Small intestine (tissue), 7 donors: ENCODE data around the gene MRPL48. TPM values are rescaled to one million over a fixed set of nuclear protein-coding genes. Genes with fewer than 3 reads are reported as not detected.
"Not testable (repeated sequence)": the region's sequence is repeated elsewhere in the genome, so short reads cannot be mapped to it uniquely, and the experiment has no call there.

Source experiments
- DNase-seq, 2 donors: peaks; one replicate each; pipeline versions ENCODE4 v3.0.0 to v3.0.0-alpha.2; 2013
- FAIRE-seq: peaks from 2 replicates; lab custom pipeline; 2012; peaks lifted over from hg19 to GRCh38; lab: Jason Lieb, UNC
- H3K27ac ChIP-seq, 3 donors: one replicate each; pipeline ENCODE4 v1.5.1; 2013; ENCODE audit warnings: low read length in 2 of 3, mild to moderate bottlenecking in 2 of 3, control low read depth in 1 of 3, inconsistent platforms in 1 of 3, low read depth in 1 of 3, moderate library complexity in 1 of 3
- H3K27me3 ChIP-seq, 3 donors: one replicate each; pipeline ENCODE4 v1.6.1; 2013; ENCODE audit warnings: low read length in 3 of 3, inconsistent platforms in 1 of 3; ENCODE audit not compliant: control insufficient read depth in 3 of 3, insufficient read depth in 3 of 3
- H3K36me3 ChIP-seq, 3 donors: one replicate each; pipeline ENCODE4 v1.6.1; 2013; ENCODE audit warnings: low read length in 3 of 3, inconsistent platforms in 1 of 3, low read depth in 1 of 3, mild to moderate bottlenecking in 1 of 3, moderate library complexity in 1 of 3; ENCODE audit not compliant: control insufficient read depth in 3 of 3, insufficient read depth in 2 of 3
- H3K4me1 ChIP-seq, 3 donors: one replicate each; pipeline ENCODE4 v1.6.1; 2013; ENCODE audit warnings: low read length in 2 of 3, inconsistent platforms in 1 of 3, low read depth in 1 of 3, mild to moderate bottlenecking in 1 of 3, moderate library complexity in 1 of 3; ENCODE audit not compliant: control insufficient read depth in 3 of 3, insufficient read depth in 2 of 3
- H3K4me3 ChIP-seq, 3 donors: one replicate each; pipeline ENCODE4 v1.5.1; 2013; ENCODE audit warnings: low read length in 3 of 3, control low read depth in 1 of 3, inconsistent platforms in 1 of 3, low read depth in 1 of 3, mild to moderate bottlenecking in 1 of 3, moderate library complexity in 1 of 3
- H3K9me3 ChIP-seq, 2 donors: one replicate each; pipeline ENCODE4 v1.6.1; 2013; ENCODE audit warnings: low read depth in 1 of 2, low read length in 1 of 2; ENCODE audit not compliant: control insufficient read depth in 2 of 2, insufficient read depth in 1 of 2
- WGBS, 3 donors: extraction: QIAGEN DNeasy Blood & Tissue Kit; methylation state at CpG; one replicate each; pipeline ENCODE4 v1.1.7; 2013; 5-methylcytosine and 5-hydroxymethylcytosine counted together
- polyA plus RNA-seq, 4 donors: library from polyadenylated mRNA; stranded (reverse) in 3 of 4; unstranded in 1 of 4; fragments of 200-250 nt in 3 of 4; fragments of 120-200 nt in 1 of 4; gene quantifications; one replicate each; pipeline versions ENCODE4 v1.2.1 to v1.2.3, GENCODE V29; 2013
- donor health status: healthy with polysubstance abuse.
- donor health status: control.
- donor health status: control.
- donor health status: Bipolar disorder and iron deficiency.
- donor health status: healthy.

Gene MRPL48
- polyA plus RNA-seq, 4 donors = 38.9 to 74.3 (median 58.9) TPM

GRCh38 chr11:73783483-73784020 is 4.1 kb upstream of the MRPL48 start:
- H3K36me3 ChIP-seq = no peaks in the 10 kb centered on the region
- peak overlapping the region in 2 of 3 donors; percentile 77 to 83 for H3K27ac ChIP-seq
- H3K9me3 ChIP-seq = no peaks in the 10 kb centered on the region
- no peaks in the 10 kb centered on the region for H3K27me3 ChIP-seq
- H3K4me1 ChIP-seq = peaks cover 0 to 19% (median 3%) of the 10 kb centered on the region in 3 donors
- 71 to 84% (median 82%) methylated on average over 5 of the region's 5 CpGs for WGBS, 3 donors
- DNase-seq (peak; percentile 46 to 76), FAIRE-seq (no peak)
- no peak overlapping the region for H3K4me3 ChIP-seq

DNA sequence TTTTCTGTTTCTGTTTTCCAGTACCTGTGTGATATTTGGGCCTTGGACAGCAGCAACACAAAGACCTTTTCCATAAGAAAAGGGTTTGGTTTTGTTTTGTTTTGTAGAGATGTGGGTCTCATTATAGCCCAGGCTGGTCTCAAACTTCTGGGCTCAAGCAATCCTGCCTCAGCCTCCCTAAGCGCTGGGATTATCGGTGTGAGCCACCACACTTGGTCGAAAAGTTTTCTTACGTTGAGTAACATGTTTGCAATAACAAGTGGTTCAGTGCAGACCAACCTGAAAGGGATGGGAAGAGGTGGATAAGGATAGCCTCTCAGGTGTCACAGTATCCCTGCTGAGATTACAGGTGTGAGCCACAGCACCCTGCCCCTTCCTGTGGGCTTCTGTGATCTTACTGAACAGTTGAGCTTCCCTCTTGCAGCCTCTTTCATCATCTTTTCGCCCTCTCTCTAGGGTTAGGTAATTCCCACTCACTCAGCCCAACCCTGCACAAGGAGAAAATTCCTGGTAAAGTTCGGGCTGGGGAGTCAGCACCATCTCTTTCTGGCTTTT is 3.5 kb upstream of the MRPL48 start:
- H3K27me3 ChIP-seq = no peaks in the 10 kb centered on the region
- peak overlapping the region in 2 of 3 donors; percentile 74 to 77 for H3K27ac ChIP-seq
- H3K36me3 ChIP-seq = no peaks in the 10 kb centered on the region
- H3K4me1 ChIP-seq = peaks cover 2 to 20% (median 3%) of the 10 kb centered on the region in 3 donors
- FAIRE-seq (no peak), DNase-seq (no peak)
- 86 to 88% (median 87%) methylated on average over 6 of the region's 6 CpGs for WGBS, 3 donors
- H3K4me3 ChIP-seq = no peak overlapping the region
- H3K9me3 ChIP-seq = no peaks in the 10 kb centered on the region

- Histone ChIP-seq H3K27ac (no peak overlapping the region), H3K4me1 (peaks cover 2 to 23% (median 3%) of the 10 kb centered on the region in 3 donors), H3K4me3 (no peak overlapping the region), H3K36me3 (no peaks in the 10 kb centered on the region), H3K9me3 (no peaks in the 10 kb centered on the region), H3K27me3 (no peaks in the 10 kb centered on the region)
- FAIRE-seq (no peak), DNase-seq (no peak)
- 92 to 94% (median 92%) methylated on average over 1 of the region's 1 CpG for WGBS, 3 donors
Observed at GRCh38 chr11:73784734-73785133, 2.9 kb upstream of the MRPL48 start.

DNA sequence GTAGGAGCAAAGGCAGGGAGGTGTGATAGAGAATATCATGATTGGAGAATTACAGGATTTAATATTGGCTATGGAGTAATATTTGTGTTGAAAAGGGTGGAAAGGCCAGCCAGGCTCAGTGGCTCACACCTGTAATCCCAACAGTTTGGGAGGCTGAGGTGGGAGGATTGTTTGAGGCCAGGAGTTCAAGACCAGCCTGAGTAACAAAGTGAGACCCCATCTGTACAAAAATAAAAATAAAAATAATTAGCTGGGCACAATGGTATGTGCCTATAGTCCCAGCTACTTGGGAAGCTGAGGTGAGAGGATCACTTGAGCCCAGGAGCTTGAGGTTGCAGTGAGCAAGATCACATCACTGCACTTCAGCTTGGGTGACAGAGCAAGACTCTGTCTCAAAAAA is 2.2 kb upstream of the MRPL48 start:
- FAIRE-seq, H3K27ac ChIP-seq, H3K36me3 ChIP-seq, DNase-seq, H3K27me3 ChIP-seq, H3K4me3 ChIP-seq, H3K9me3 ChIP-seq: not testable (repeated sequence)
- peaks cover 2 to 23% (median 3%) of the 10 kb centered on the region in 3 donors for H3K4me1 ChIP-seq

GRCh38 chr11:73787051-73787642 is 527 bp upstream of the MRPL48 start:
- FAIRE-seq (no peak), DNase-seq (no peak)
- Histone ChIP-seq H3K4me3 (peak overlapping the region; percentile 69 to 75 (median 73)), H3K27me3 (no peaks in the 10 kb centered on the region), H3K27ac (peak overlapping the region; percentile 90 to 97 (median 92)), H3K9me3 (no peaks in the 10 kb centered on the region), H3K4me1 (peaks cover 2 to 23% (median 3%) of the 10 kb centered on the region in 3 donors), H3K36me3 (no peaks in the 10 kb centered on the region)
- WGBS, 3 donors = 15 to 49% (median 43%) methylated on average over 17 of the region's 17 CpGs

DNA sequence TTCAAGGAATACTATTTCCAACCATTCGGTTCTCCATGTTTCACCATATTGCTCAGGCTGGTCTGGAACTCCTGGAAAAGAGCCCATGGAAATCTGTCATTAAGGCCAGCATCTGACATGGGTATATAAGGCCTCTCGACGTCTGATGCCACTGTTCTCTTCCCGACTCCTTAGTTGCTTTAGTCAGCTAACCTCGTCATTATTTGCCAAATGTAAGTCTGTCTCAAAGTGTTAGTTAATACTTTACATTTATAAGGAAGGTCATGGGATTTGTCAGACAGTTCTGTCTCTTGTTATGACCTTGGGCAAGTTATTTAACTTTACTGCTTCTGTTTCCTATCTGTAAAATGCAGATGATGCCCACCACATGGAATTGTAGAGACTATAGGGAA is 1.6 kb downstream of the MRPL48 start:
- FAIRE-seq (no peak), DNase-seq (peak in 1 of 2 donors; percentile 50)
- Histone ChIP-seq H3K9me3 (no peaks in the 10 kb centered on the region), H3K27ac (peak overlapping the region in 1 of 3 donors; percentile 90), H3K36me3 (peaks cover 0 to 2% (median 0%) of the 10 kb centered on the region in 3 donors), H3K4me1 (peaks cover 0 to 10% (median 2%) of the 10 kb centered on the region in 3 donors), H3K4me3 (no peak overlapping the region), H3K27me3 (no peaks in the 10 kb centered on the region)
- WGBS, 3 donors = 66 to 82% (median 72%) methylated on average over 5 of the region's 5 CpGs

DNA sequence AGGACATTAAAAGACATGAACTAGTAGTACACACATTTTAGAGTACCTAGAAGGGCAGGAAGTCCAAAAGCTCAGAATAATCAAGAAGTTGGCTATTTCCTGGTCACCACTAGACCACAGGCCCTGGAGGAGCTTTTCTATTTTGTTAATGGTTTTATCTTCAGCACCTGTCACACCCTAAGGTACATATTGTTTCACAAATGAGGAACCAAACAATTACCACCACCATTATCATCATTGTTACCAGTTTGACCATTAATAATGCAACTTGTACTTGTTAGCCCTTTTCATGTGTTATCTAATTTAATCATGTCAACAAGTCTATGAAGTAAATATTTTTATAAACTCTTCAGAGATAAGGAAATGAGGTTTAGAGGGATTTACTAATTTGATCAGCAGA is 4.9 kb downstream of the MRPL48 start:
- H3K27me3 ChIP-seq = no peaks in the 10 kb centered on the region
- peaks cover 0 to 16% (median 4%) of the 10 kb centered on the region in 3 donors for H3K36me3 ChIP-seq
- no peaks in the 10 kb centered on the region for H3K9me3 ChIP-seq
- no peak for DNase-seq
- peaks cover 0 to 10% (median 2%) of the 10 kb centered on the region in 3 donors for H3K4me1 ChIP-seq
- FAIRE-seq = no peak
- no peak overlapping the region for H3K27ac ChIP-seq
- no peak overlapping the region for H3K4me3 ChIP-seq

GRCh38 chr11:73795925-73796632 is 8.4 kb downstream of the MRPL48 start:
- H3K27ac ChIP-seq = no peak overlapping the region
- H3K27me3 ChIP-seq = no peaks in the 10 kb centered on the region
- H3K4me3 ChIP-seq = no peak overlapping the region
- no peaks in the 10 kb centered on the region for H3K4me1 ChIP-seq
- DNase-seq (no peak), FAIRE-seq (no peak)
- WGBS, 3 donors = 91 to 94% (median 92%) methylated on average over 19 of the region's 19 CpGs
- no peaks in the 10 kb centered on the region for H3K9me3 ChIP-seq
- H3K36me3 ChIP-seq = peaks cover 0 to 17% (median 6%) of the 10 kb centered on the region in 3 donors
